ENCODE data around the gene C5orf52.

DNA sequence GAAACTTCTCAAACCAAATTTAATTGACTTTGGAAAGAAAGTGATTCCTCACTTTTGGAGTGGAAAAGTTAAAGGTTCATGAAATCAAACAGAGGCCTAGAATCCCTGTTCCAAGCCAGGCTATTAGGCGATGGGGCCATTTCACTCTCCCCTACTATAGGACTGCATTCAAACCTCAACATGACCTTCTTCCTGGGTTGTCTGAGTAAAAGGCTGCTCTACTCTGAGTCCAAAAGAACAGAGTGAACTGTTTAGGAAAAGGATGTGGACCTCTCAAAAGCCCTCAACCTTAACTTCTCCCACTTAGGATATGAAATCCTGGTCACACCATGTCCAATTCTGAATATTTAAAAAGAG lies 15.8 kb downstream of the C5orf52 start:
- TF ChIP-seq CTCF (IDR thresholded peaks at IDR 0.05; ENCODE audit: low read depth, low read length, poor library complexity, severe bottlenecking): no peak
- no peak for TF ChIP-seq EZH2phosphoT487 (IDR thresholded peaks at IDR 0.05; ENCODE audit: borderline replicate concordance, low read length)
